ENCODE results near the gene B4GALT5. TPM values are rescaled to one million over a fixed set of nuclear protein-coding genes. Genes with fewer than 3 reads are reported as not detected.

The B4GALT5 gene
- polyA plus RNA-seq, 3 donors = 2.4 to 18.3 (median 2.7) TPM

DNA sequence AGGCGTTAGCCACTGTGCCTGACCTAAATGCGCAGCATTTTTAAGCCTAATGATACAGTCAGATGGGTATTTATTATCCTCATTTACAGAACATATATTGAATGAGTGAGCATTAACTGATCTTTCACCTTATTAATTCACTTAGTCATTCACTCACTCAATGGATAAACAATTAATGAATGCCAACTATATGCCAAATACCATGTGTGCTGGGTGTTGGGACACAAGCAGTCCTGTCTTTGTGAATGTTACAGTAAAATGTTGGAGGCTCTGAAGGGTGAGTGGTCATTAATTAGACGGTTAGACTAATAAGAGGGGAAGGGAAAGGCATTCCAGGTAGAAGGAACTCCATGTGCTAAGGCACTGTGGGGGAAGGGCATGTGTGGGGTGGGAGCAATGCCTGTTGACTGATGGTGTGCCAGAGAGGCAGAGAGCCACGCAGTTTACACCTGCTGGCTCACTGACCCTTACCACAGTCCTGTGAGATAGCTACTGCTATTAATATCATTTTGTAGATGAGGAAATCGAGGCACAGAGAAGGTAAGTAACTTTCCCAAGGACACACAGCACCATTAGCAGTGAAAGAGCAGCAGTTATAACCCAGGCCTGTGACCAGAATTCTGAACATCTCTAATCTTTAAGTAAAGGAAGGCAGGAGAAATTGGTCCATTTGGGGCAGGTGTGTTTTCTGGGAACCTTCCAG lies 38.7 kb upstream of the B4GALT5 start:
- H3K9ac ChIP-seq (ENCODE audit: insufficient read depth, low read length, poor library complexity, severe bottlenecking) = no peak overlapping the region
- no peak overlapping the region for H2AFZ ChIP-seq (ENCODE audit: insufficient read depth, low read depth, low read length, poor library complexity, severe bottlenecking)
- no peak overlapping the region for H3K4me2 ChIP-seq (replicated peaks; ENCODE audit: extremely low read depth, low read length, poor library complexity, severe bottlenecking)
- H3K4me3 ChIP-seq (replicated peaks in 1 of 3; ENCODE audit: low read depth in 2 of 3, low read length in 3 of 3) = no peak overlapping the region
- Mint-ChIP-seq H3K27ac (peak overlapping the region in 1 of 7 donors; percentile 63), H3K36me3 (peaks cover 0 to 2% of the 10 kb centered on the region in 2 donors), H3K27me3 (ENCODE audit: low read depth in 3 of 3) (peaks cover 0 to 1% (median 0%) of the 10 kb centered on the region in 3 donors), H3K9me3 (peaks cover 0 to 4% (median 0%) of the 10 kb centered on the region in 7 donors), H3K4me3 (no peak overlapping the region), H3K4me1 (peaks cover 22% of the 10 kb centered on the region)
- peaks cover 20 to 21% of the 10 kb centered on the region in 2 donors for H3K4me1 ChIP-seq (ENCODE audit: control insufficient read depth in 1 of 2, insufficient read depth in 2 of 2, low read length in 2 of 2)
- H3K79me2 ChIP-seq (ENCODE audit: insufficient read depth, low read length) = no peaks in the 10 kb centered on the region
- no peak for DNase-seq
- 100% methylated on average over 1 of the region's 5 CpGs for WGBS (ENCODE audit: insufficient coverage)
- no peaks in the 10 kb centered on the region for H3K27me3 ChIP-seq (ENCODE audit: control insufficient read depth in 2 of 2, insufficient read depth in 2 of 2, low read length in 2 of 2)
- no peaks in the 10 kb centered on the region for H3K9me3 ChIP-seq (replicated peaks in 1 of 2; ENCODE audit: control insufficient read depth in 1 of 2, insufficient read depth in 1 of 2, low read length in 2 of 2)
- no peak overlapping the region for H3K27ac ChIP-seq (ENCODE audit: low read depth in 1 of 2, low read length in 2 of 2)
- intact Hi-C loops (cut with micrococcal nuclease) = no loop called here
- no peaks in the 10 kb centered on the region for H3K36me3 ChIP-seq (replicated peaks in 1 of 2; ENCODE audit: control insufficient read depth in 1 of 2, insufficient read depth in 2 of 2, low read length in 2 of 2)
- no peaks in the 10 kb centered on the region for H4K20me1 ChIP-seq (ENCODE audit: insufficient read depth, low read length)
- TF ChIP-seq, protein P1, sequence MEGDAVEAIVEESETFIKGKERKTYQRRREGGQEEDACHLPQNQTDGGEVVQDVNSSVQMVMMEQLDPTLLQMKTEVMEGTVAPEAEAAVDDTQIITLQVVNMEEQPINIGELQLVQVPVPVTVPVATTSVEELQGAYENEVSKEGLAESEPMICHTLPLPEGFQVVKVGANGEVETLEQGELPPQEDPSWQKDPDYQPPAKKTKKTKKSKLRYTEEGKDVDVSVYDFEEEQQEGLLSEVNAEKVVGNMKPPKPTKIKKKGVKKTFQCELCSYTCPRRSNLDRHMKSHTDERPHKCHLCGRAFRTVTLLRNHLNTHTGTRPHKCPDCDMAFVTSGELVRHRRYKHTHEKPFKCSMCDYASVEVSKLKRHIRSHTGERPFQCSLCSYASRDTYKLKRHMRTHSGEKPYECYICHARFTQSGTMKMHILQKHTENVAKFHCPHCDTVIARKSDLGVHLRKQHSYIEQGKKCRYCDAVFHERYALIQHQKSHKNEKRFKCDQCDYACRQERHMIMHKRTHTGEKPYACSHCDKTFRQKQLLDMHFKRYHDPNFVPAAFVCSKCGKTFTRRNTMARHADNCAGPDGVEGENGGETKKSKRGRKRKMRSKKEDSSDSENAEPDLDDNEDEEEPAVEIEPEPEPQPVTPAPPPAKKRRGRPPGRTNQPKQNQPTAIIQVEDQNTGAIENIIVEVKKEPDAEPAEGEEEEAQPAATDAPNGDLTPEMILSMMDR (IDR thresholded peaks at IDR 0.05) = no peak

DNA sequence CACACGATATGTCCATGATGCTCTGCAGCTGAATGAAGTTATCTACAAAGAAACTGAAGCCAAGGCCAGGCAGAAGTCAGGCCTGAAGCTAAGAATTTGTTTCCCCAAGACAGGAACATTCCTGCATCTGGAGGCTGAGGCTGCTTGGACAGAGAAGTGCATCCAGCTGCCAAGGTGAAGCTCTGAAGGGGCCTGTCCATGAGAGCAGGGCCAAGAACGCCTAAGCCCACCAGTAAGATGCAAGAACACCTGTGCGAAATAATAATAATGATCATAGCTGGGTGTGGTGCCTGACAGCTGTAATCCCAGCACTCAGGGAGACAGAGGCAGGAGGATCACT lies 37.7 kb upstream of the B4GALT5 start:
- H3K36me3 ChIP-seq (replicated peaks in 1 of 2; ENCODE audit: control insufficient read depth in 1 of 2, insufficient read depth in 2 of 2, low read length in 2 of 2) = no peaks in the 10 kb centered on the region
- H3K4me3 Mint-ChIP-seq = no peak overlapping the region
- H3K27me3 ChIP-seq (ENCODE audit: control insufficient read depth in 2 of 2, insufficient read depth in 2 of 2, low read length in 2 of 2) = no peaks in the 10 kb centered on the region
- H3K4me1 ChIP-seq (ENCODE audit: control insufficient read depth in 1 of 2, insufficient read depth in 2 of 2, low read length in 2 of 2) = peaks cover 20 to 21% of the 10 kb centered on the region in 2 donors
- H3K36me3 Mint-ChIP-seq = peaks cover 0 to 2% of the 10 kb centered on the region in 2 donors
- H3K4me3 ChIP-seq (replicated peaks in 1 of 3; ENCODE audit: low read depth in 2 of 3, low read length in 3 of 3) = no peak overlapping the region
- peak overlapping the region; percentile 69 for H2AFZ ChIP-seq (ENCODE audit: insufficient read depth, low read depth, low read length, poor library complexity, severe bottlenecking)
- peak overlapping the region in 1 of 2 donors; percentile 47 for H3K27ac ChIP-seq (ENCODE audit: low read depth in 1 of 2, low read length in 2 of 2)
- H3K4me1 Mint-ChIP-seq = peaks cover 22% of the 10 kb centered on the region
- H3K27me3 Mint-ChIP-seq (ENCODE audit: low read depth in 3 of 3) = peaks cover 0 to 1% (median 0%) of the 10 kb centered on the region in 3 donors
- H4K20me1 ChIP-seq (ENCODE audit: insufficient read depth, low read length) = no peaks in the 10 kb centered on the region
- H3K9me3 ChIP-seq (replicated peaks in 1 of 2; ENCODE audit: control insufficient read depth in 1 of 2, insufficient read depth in 1 of 2, low read length in 2 of 2) = no peaks in the 10 kb centered on the region
- TF ChIP-seq, protein P1 (IDR thresholded peaks at IDR 0.05) = no peak
- H3K9me3 Mint-ChIP-seq = peaks cover 0 to 4% (median 0%) of the 10 kb centered on the region in 7 donors
- H3K27ac Mint-ChIP-seq = peak overlapping the region in 4 of 7 donors; percentile 17 to 91 (median 71)
- 71% methylated on average over 1 of the region's 3 CpGs for WGBS (ENCODE audit: insufficient coverage)
- DNase-seq = no peak
- intact Hi-C loops (cut with micrococcal nuclease) = no loop called here
- H3K4me2 ChIP-seq (replicated peaks; ENCODE audit: extremely low read depth, low read length, poor library complexity, severe bottlenecking) = no peak overlapping the region
- H3K9ac ChIP-seq (ENCODE audit: insufficient read depth, low read length, poor library complexity, severe bottlenecking) = no peak overlapping the region
- H3K79me2 ChIP-seq (ENCODE audit: insufficient read depth, low read length) = no peaks in the 10 kb centered on the region

All from CD14-positive monocyte (primary cell).